Globus pallidus (tissue), 1 donor: ENCODE results near the gene KLC1.
"Not testable (repeated sequence)": the region's sequence is repeated elsewhere in the genome, so short reads cannot be mapped to it uniquely, and the experiment has no call there.

Source experiments
- DNase-seq: peaks from one replicate; pipeline ENCODE4 v3.0.0-alpha.2; 2015; ENCODE audit warnings: low spot score

The KLC1 gene

DNA sequence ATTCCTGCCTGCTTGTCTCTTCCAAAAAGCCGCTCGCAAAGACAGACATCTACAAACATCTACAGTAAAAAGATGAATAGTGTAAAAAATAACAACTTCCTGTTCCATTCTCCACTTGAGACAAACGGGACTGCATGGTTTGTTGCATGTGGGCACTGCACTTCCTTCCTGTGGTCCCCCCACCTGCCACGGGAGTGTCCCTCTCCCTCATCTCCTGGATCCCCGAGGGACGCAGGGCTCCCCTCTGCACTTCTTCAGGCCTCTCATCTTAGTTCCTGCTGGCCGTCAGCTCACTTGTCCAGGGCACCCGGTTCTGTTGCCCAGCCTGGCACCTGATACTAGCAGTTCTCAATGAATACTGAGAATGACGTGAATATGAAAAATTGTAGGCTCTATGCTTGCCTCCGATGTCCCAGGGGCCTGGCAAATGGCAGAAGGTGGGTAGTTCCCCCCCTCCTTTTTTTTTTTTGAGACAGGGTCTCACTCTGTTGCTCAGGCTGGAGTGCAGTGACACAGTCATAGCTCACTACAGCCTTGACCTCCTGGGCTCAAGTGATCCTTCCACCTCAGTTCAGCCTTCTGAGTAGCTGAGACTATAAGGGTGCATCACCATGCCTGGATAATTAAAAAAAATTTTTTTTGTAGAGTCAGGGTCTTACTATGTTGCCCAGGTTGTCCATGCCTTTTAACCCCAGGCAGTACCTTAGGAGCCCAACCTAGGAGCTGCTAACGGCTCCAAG lies 3.5 kb upstream of the KLC1 start:
- DNase-seq = no peak

DNA sequence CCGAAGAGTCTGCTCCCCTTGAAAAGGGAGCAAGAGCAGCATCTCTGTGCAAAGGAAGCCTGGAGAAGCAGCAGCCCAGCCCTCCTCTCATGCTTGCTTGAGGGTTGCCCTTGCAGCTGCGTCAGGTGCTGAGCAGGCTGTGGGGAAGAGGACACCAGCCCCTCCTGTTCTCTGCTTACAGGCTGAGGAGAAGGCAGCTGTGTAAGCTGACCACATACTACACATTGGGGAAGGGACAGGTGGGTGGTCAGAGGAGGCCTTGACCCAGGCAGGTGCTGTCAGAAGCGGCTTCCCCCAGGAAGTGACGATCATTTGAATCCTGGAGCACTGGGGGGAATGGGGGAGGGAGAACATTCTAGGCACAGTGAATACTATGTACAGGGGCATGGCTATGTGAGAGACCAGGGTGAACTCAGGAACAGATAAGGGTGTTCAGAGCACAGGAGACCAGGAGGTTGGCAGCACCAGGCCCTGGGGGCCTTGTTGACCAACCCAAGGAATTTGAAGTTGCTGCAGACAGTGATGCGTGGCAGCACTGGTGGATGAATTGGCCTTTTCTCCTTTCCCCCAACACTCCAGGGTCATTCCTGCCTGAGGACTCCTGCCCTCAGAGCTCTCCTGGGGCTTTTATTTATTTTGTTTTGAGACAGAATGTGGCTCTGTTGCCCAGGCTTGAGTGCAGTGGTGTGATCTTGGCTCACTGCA lies 2.7 kb upstream of the KLC1 start:
- no peak for DNase-seq

DNA sequence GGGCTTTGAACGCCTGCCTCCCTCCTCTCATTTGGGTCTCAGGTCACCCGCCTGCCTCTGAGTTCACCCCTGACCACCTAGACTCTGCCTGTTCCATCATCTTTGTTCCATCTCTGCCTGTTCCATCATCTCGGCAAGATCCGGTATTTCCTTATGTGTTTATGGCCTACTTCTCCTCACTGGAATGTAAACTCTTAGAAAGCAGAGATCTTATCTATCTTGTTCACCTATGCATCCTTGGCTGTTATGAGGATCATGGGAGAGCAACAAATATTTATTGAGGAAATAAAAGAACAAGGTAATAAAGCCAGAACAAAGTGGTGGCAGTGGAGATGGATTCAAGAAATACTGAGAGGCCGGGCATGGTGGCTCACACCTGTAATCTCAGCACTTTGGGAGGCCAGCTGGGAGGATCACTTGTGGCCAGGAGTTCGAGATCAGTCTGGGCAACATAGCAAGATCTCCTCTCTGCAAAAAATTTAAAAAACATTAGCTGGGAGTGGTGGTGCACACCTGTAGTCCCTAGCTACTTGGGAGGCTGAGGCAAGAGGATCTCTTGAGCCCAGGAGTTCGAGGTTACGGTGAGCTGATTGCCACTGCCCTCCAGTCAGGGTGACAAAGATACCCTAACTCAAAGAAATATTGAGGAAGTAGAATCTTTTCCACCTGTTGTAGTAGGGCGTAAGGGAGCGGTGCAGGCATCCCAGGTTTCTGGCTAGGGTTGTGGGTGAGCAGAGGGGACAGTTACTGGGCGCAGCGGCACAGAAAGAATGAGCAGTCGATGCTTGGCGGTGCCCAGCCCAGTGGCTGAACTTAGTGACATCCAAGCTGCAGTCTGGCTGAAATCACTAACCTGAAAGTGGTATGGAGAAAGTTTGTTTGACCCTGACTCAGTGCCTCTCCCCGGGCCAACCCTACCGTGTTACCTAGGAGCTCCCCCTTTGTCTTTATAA lies 1.7 kb upstream of the KLC1 start:
- DNase-seq = no peak

DNA sequence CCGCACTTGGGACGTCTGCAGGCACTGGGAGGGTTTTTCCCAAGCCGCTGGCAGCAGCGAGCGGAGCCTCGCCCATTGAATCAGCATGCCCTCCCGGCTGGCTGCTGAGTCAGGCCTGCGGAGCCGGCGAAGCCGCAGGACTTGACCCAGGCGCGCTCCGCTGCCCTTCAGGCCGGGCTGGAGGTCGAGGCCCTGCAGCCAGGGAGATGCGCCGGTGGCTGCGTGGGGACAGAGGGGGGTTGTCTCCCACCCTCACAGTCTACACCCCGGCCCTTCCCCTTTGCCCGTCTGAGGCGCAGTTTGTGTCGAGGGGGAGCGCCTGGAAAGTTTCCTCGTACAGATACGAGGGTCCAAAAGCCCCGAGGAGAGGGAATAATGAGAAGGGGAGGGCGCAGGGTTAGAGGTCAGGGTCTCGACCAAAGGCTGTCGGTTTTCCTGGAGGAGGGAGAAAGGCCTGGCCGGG lies 759 bp upstream of the KLC1 start:
- peak; percentile 42 for DNase-seq

DNA sequence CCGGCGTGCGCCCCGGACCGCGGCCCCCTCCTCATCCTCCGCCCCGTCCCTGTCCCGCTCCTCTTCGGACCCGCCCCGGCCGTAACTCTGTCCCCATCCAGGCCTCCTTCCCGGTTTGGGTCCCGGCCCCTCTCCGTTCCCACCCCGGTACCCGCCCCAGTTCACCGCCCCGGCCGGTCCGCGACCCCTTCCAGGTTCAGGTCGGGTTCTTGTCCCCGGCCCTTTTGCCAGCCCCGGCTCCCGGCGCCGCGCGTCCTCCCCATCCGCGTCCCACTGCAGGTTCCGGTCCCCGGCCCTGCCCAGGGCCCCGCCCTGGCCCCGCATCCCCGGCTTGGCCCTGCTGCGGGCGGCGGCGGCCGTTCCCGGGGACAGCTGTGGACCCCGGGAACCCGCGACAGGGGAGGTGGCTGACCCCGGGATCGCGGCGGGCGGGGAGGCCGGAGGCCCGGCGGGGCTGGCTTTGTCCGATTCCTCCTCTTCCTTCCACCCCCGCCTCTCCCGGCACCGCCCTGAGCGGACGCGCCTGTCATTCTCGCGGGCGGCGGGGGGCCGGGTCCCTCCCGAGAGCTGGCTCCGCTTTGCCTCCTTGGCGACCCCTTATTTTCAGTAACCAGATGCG lies 601 bp downstream of the KLC1 start:
- peak; percentile 29 for DNase-seq

DNA sequence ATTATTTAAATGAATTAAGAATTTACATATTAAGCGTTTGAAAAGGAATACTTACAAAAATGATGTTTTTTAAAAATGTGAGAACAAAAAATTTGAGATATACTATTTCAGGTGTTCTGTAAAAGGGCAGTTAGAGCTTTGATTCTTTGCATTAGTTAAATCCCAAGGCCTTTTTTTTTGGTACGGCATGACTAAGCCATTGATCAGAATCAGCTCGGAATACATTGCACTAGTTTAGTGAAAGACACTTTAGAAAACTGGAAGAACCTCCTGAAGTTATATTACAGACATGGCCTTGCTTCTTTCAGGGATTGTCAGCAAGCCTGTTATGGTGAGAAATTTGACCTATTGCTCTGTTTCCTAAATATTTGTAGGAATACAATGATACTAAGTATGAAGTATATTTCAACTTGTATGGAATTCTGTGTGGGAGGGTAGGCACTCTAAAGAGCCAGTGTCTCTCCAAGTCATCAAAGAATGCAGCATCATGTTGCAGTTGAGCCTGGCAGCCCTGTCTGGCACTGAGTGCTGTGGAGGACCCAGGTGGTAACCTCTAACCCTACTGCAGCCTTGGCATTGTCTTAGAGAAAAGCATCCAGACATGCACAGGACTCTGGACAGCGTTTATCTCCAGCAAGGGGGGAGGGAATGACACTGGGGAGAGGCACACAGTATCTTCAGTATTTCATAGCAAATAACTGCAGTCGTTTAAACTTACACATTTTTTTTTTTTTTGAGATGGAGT lies 1.5 kb downstream of the KLC1 start:
- no peak for DNase-seq

DNA sequence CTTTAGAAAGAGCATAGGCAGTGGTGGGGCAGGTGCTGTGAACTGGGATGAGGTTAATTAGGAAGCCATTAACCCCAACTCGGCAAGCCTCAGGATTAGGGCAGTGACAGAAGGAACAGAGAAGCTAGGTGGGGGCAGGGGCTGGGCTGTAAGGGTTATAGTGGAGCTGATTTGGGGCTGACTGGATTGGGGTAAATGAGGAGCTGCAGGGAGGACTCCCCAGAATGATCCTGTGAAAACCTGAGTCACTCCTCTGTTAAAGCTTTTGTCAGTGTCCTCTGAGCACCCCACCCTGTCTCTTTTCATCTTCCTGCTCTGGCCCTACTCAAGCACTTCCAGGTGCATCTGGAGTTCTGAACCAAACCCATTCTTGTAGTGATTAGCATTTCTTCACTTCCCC lies 4.4 kb downstream of the KLC1 start:
- no peak for DNase-seq

DNA sequence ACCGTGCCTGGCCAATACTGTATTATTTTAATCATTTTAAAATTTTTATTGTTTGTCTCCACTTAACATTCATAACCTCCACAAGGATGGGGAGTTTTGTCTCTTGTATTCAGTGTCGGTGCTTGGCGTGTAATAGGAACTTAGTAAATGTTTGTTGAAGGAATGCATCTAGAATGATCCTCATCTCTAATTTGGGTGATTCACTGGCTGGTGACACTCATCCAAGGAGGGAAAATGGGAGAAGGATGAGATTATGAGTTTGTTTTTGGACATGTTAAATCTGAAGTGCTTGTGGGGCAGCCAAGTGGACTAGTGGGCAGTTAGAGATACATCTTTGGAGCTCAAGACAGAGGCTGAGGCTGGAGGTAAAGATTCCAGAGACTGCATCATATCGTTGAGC lies 5.1 kb downstream of the KLC1 start:
- no peak for DNase-seq

DNA sequence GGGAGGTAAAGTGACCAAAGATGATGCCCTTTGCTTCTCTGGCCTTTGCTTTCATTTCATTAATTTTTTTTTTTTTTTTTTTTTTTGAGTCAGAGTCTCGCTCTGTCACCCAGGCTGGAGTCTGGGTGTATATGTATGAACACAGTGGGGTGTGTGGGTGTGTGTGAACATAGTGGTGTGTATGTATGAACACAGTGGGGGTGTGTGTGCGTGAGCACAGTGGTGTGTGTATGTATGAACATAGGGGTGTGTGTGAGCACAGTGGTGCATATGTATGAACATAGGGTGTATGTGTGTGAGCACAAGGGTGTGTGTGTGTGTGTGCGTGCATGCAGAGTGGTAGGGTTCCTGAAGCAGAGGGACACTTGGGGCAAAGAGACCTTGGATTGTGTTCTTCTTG lies 9.6 kb downstream of the KLC1 start:
- no peak for DNase-seq

DNA sequence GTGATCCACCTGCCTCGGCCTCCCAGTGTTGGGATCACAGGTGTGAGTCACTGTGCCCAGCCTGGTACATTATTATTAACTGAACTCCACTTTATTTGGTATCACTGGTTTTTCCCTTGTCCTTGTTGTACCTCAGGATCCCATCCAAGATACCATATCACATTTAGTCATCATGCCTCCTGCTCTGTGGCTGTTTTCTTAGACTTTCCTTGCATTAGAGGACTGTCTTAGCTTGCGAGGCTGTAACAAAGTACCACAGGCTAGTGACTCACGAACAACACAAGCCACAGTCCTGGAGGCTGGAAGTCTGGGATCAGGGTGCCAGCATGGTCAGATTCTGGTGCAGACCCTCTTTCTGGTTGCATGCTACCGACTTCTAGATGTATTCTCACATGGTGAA lies 12.2 kb downstream of the KLC1 start:
- no peak for DNase-seq

DNA sequence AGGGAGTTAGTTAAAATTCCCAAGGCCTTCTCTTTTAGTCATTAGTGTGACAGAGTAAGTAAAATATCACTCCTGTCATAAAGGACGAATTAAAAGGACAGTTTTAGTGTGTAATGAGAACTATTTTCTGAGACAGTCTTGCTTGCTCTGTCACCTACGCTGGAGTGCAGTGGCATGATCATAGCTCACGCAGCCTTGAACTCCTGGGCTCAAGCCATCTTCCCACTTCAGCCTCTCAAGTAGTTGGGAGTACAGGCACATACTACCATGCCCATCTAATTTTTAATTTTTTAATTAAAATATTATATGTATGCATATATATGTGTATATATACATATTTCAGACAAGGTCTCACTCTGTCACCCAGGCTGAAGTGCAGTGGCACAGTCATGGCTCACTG lies 17.2 kb downstream of the KLC1 start:
- no peak for DNase-seq

DNA sequence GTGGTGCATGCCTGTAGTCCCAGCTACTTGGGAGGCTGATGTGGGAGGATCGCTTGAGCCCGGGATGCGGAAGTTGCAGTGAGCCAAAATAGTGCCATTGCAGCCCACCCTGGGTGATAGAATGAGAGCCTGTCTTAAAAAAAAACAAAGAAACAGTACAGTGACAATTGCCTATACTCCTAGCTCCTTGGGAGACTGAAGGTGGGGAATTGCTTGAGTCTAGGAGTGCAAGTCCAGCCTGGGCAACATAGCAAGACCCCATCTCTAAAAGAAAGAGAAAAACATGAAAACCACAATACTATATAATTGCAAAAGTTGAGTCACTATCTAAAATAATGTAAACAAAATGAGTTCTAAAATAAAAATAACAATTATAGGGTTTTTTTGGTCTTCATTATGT lies 20.0 kb downstream of the KLC1 start:
- DNase-seq = no peak

DNA sequence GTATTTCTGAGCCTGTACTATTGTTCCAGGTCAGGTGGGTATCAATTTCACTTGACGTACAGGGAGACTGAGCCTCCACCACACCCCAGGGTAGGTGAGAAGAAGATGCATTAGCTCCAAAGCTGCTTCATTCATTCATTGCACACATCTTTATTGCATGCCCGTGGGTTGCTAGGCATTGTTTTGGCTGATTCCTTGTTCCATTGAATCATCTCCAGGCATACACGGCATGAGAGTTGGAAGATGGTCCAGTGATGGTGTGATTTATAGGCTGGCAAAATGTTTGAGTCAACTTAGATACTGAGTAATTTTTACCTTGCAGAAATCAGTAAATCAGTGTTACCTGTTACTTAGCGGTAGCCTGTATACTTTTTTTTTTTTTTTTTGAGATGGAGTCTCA lies 21.2 kb downstream of the KLC1 start:
- DNase-seq = no peak

DNA sequence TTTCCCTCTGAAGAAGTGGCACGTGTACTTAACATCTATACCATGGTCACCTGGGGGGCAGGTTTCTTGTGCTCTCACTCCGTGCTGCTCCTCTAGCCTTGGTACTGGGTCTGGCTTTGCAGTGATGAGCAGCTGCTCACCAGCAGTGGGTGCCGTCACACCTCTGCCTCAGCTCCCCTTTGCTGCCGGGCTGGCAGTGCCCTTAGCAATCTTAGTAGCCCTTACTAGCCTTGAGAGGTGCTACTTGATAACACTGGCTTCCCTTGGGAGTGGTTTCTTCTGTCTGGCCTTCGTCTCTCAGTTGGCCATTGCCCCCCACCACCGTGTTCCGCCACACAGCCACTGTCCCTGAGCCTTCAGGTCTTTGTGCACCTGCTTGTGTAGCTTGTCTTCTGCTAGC lies 22.6 kb downstream of the KLC1 start:
- no peak for DNase-seq

DNA sequence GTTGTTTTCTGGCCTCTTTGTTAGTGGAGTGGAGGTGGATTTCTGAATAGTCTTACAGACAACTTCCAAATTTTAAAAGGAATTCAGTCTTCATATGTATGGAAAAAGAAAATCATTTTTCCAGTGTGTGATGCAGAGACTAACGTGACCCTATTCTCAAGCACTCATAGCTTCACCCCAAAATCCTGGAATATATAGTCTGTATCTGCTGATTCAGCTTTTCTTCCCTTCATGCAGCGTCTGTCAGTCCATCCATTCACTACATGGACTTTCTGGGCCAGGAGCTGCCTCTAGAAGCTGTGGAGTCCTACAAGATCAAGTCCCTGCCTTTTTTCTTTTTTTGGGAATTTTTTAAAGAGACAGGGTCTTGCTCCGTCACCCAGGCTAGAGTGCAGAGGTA lies 23.8 kb downstream of the KLC1 start:
- DNase-seq = no peak

DNA sequence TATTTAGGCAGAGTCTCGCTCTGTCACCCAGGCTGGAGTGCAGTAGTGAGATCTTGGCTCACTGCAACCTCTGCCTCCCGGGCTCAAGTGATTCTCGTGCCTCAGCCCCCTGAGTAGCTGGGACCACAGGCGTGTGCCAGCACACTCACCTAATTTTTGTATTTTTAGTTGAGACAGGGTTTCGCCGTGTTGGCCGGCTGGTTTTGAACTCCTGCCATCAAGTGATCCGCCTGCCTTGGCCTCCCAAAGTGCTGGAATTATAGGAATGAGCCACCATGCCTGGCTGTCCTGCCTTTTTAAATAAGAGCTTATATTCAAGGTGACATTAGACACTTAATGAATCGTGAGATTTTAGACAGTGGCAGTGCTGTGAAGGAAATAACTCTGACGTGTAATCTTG lies 24.3 kb downstream of the KLC1 start:
- not testable (repeated sequence) for DNase-seq

DNA sequence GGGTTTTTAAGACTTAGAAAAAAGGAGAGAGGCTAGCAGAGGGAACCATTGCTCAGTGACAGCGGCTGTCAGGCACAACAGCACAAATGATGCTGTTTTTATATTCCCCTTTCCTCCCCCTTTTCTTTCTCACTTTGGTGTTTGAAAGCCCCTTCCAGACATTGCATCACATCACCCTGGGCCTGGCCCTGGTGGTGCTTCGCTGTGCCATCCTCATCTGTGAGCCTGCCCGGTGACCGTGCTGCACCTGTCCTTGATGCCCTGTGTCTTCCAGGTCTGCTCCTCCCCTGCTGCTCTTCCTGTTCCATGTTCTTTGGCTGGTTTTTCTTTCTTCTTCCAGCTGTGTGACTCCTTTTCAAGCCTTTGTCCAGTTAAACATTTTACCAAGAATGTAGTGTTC lies 24.8 kb downstream of the KLC1 start:
- no peak for DNase-seq

DNA sequence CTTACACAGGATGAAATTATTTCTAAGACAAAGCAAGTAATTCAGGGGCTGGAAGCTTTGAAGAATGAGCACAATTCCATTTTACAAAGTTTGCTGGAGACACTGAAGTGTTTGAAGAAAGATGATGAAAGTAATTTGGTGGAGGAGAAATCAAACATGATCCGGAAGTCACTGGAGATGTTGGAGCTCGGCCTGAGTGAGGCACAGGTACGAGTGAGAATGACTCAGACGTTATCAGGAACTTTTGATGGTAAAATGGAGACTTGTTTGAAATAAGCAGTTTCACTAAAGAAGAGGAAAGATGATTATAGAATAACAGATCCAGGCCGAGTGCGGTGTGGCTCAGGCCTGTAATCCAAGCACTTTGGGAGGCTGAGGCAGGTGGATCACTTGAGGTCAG lies 25.6 kb downstream of the KLC1 start:
- DNase-seq = no peak

DNA sequence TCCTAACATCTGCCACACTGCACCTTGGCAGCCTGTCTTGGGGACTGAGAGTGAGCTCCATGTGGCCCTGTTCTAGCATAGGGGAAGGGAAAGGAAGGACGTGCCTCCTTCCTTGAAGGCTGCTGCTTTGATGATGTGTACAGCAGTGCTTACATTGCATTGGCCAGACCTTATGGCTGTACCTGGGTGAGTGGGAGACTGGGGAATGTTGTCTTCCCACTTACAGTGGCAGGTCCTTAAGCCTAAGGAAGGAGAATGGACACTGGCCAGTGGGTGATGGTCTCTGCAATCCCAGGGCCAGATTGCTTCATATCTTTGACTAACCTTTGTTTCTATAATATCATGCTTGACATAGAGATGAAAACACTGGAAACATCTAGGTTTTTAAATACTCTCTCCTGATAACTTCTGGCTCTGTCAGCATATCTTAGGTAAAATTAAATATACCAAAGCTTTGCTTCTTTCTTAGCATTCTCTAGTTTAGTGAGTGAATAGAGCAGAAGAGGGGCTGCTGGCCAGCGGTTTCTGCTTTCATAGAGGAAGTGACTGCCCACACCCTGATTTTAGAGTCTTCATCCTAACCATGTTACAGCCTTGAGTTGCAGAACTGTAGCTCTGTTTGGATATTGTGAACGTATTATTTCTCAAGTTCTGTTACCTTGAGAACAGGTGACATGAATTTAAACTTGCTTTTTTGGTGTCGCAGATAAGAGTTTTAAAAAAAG lies 27.2 kb downstream of the KLC1 start:
- DNase-seq = no peak

DNA sequence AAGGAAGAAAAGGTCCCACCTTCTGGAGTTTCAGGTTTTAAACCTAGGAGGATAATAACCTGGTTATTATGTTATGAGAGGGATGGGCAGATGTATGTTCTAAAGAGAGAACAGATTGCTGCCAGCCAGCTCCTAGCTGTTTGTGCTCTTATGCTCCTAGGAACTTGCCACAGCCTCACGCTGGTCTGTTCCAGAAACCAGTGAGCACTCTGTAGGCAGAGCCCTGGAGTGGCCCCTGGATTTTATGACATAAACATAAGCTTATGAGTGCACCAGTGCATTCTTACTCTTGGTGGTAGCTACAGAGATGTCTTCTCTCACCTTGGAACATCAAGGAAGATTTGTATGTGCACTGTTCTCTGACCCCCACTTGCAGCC lies 27.7 kb downstream of the KLC1 start:
- no peak for DNase-seq

DNA sequence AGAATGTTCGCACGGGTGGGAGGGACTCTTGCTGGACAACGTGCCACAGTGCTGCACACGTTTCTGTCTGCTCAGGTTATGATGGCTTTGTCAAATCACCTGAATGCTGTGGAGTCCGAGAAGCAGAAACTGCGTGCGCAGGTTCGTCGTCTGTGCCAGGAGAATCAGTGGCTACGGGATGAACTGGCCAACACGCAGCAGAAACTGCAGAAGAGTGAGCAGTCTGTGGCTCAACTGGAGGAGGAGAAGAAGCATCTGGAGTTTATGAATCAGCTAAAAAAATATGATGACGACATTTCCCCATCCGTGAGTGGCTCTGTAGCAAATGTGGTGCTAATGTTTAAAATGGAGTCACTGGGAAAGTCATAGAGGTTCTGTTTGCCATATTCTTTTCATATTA lies 28.5 kb downstream of the KLC1 start:
- DNase-seq = no peak
